Ovary (tissue), 9 donors: ENCODE measurements around the gene CYLD. TPM values are rescaled to one million over a fixed set of nuclear protein-coding genes. Genes with fewer than 3 reads are reported as not detected.

Experiments
- DNase-seq, 5 donors: peaks; one replicate each; pipeline ENCODE4 v3.0.0-alpha.2; 2019 to 2020
- H3K27ac ChIP-seq, 2 donors: fragments of 200-600 bp; one replicate each; pipeline versions ENCODE4 v1.5.1 to v1.8.0; 2019 to 2022
- H3K27me3 ChIP-seq: fragments of 200-600 bp; one replicate; pipeline ENCODE4 v1.8.0; 2022
- H3K36me3 ChIP-seq: fragments of 200-600 bp; sonication (generic); one replicate; pipeline ENCODE4 v1.5.1; 2019
- H3K4me1 ChIP-seq: one replicate; pipeline ENCODE4 v1.8.1; 2013; ENCODE audit warnings: mild to moderate bottlenecking, moderate library complexity; ENCODE audit not compliant: insufficient read depth
- H3K4me3 ChIP-seq: fragments of 200-600 bp; sonication (generic); one replicate; pipeline ENCODE4 v1.5.1; 2017
- H3K9me3 ChIP-seq, 2 donors: fragments of 200-600 bp in 1 of 2; sonication (generic) in 1 of 2; one replicate each; pipeline versions ENCODE4 v1.5.1 to v1.8.1; 2013 to 2019; ENCODE audit warnings: mild to moderate bottlenecking in 1 of 2, moderate library complexity in 1 of 2
- CTCF ChIP-seq, 3 donors: fragments of 450-650 bp in 2 of 3; fragments of 200-600 bp in 1 of 3; IDR thresholded peaks; one replicate each; pipeline versions ENCODE4 v1.5.1 to v1.8.0; 2016 to 2022; ENCODE audit warnings: antibody characterized with exemption in 3 of 3, mild to moderate bottlenecking in 1 of 3
- EP300 ChIP-seq: sonication (generic); formaldehyde crosslinking; IDR thresholded peaks from one replicate; pipeline ENCODE4 v1.6.1; 2017; ENCODE audit warnings: antibody characterized with exemption
- POLR2A ChIP-seq: fragments of 450-650 bp; IDR thresholded peaks from one replicate; pipeline ENCODE4 v1.6.1; 2017; ENCODE audit warnings: antibody characterized with exemption, mild to moderate bottlenecking, moderate library complexity
- WGBS, 3 donors: extraction: QIAGEN DNeasy Blood & Tissue Kit in 1 of 3; methylation state at CpG; one replicate each; pipeline versions ENCODE4 v1.1.5 to v1.1.7; 2013 to 2017; 5-methylcytosine and 5-hydroxymethylcytosine counted together
- intact Hi-C, 4 donors: fragments of 100-400 bp; cut with DNase I; formaldehyde crosslinking; loops; one replicate each; pipeline versions ENCODE4 v1.11.0 to v1.15.1; 2022 to 2023
- microRNA-seq, 3 donors: library from miRNA; unstranded; fragments of <30 nt; microRNA quantifications; one replicate each; pipeline versions ENCODE4 to v1.2.0, GENCODE V29; 2019 to 2020
- polyA plus RNA-seq, 2 donors: library from polyadenylated mRNA; stranded (reverse); fragments of 200-250 nt in 1 of 2; fragments of 350-450 nt in 1 of 2; fragmentation: Illumina TruSeq in 1 of 2; extraction: RNeasy Lipid Tissue Mini Kit (QIAGEN cat#74804) in 1 of 2; gene quantifications; one replicate each; pipeline ENCODE4 v1.2.3, GENCODE V29; 2013 to 2014
- small RNA-seq: library from RNA; depleted of rRNA; stranded (forward); fragments of <200 nt; gene quantifications from one replicate; pipeline ENCODE3, GENCODE V24; 2016
- total RNA-seq, 7 donors: library from RNA; depleted of rRNA in 2 of 7; stranded (reverse); fragments of >200 nt in 2 of 7; fragmentation: NEBNext Ultra II Directional in 3 of 7; extraction: Animal tissue kit (Norgen Biotek cat#: 25700) in 3 of 7; gene quantifications; one replicate each; pipeline versions ENCODE4 v1.1.0 to v1.2.4, GENCODE V29; 2016 to 2023
- donor health status: DM: no; HTN: no; CAD: no; lungs with moderate emphysema.
- donor health status: DM: no; HTN: no; CAD: no.
- donor health status: Bipolar disorder and iron deficiency.
- donor health status: DM: yes; HTN: yes; CAD: no.
- donor health status: DM: no; HTN: no; CAD: no.
- donor health status: DM: yes; HTN: yes; CAD: no.

The CYLD gene
- total and polyA plus RNA-seq, 9 donors = 11.2 to 57.6 (median 38.6) TPM

- Histone ChIP-seq H3K4me3 (no peak overlapping the region), H3K4me1 (no peaks in the 10 kb centered on the region), H3K9me3 (no peaks in the 10 kb centered on the region), H3K36me3 (no peaks in the 10 kb centered on the region), H3K27me3 (no peaks in the 10 kb centered on the region), H3K27ac (no peak overlapping the region)
- intact Hi-C loops = no loop called here
- no peak for TF ChIP-seq EP300
- no peak for TF ChIP-seq POLR2A
- TF ChIP-seq CTCF (IDR thresholded peaks at IDR 0.05) = no peak
- 77 to 82% (median 82%) methylated on average over 2 of the region's 2 CpGs for WGBS, 3 donors
- no peak for DNase-seq
These were observed 103.4 kb downstream of the CYLD start for GRCh38 chr16:50845296-50845695.

GRCh38 chr16:50846511-50846910 is 104.6 kb downstream of the CYLD start:
- Histone ChIP-seq H3K4me3 (no peak overlapping the region), H3K4me1 (no peaks in the 10 kb centered on the region), H3K27me3 (no peaks in the 10 kb centered on the region), H3K27ac (no peak overlapping the region), H3K36me3 (no peaks in the 10 kb centered on the region), H3K9me3 (no peaks in the 10 kb centered on the region)
- intact Hi-C loops = no loop called here
- DNase-seq = no peak
- 88 to 92% (median 91%) methylated on average over 2 of the region's 2 CpGs for WGBS, 3 donors
- TF ChIP-seq CTCF (IDR thresholded peaks at IDR 0.05) (no peak), POLR2A (no peak), EP300 (no peak)

DNA sequence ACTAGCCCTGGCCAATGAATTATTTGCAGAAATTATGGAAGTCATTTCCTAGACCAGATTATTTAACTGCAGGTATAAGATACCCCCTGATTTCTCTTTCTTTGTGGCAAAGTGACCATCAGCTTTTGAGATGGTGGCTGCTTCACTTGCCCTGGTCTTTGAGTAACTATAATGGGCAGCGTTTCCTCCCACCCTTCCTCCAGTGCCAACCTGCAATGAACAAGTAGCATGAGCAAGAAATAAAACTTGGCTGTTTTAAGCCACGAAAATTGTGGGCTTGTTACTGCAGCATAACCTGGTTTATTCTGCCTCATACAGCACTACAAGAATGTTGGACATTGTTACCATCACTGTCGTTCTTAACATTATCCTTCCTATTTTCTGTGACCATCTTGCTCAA is 105.3 kb downstream of the CYLD start:
- WGBS, 3 donors = 71 to 87% (median 81%) methylated on average over 3 of the region's 3 CpGs
- DNase-seq = no peak
- Histone ChIP-seq H3K4me3 (no peak overlapping the region), H3K36me3 (no peaks in the 10 kb centered on the region), H3K9me3 (no peaks in the 10 kb centered on the region), H3K4me1 (no peaks in the 10 kb centered on the region), H3K27ac (no peak overlapping the region), H3K27me3 (no peaks in the 10 kb centered on the region)
- no peak for TF ChIP-seq EP300
- TF ChIP-seq CTCF (IDR thresholded peaks at IDR 0.05) = no peak
- TF ChIP-seq POLR2A = no peak
- intact Hi-C loops = no loop called here

- Histone ChIP-seq H3K27ac (no peak overlapping the region), H3K27me3 (no peaks in the 10 kb centered on the region), H3K36me3 (no peaks in the 10 kb centered on the region), H3K4me1 (no peaks in the 10 kb centered on the region), H3K9me3 (no peaks in the 10 kb centered on the region), H3K4me3 (no peak overlapping the region)
- DNase-seq = no peak
- TF ChIP-seq POLR2A = no peak
- TF ChIP-seq EP300 = no peak
- TF ChIP-seq CTCF (IDR thresholded peaks at IDR 0.05) = no peak
- 73 to 81% (median 80%) methylated on average over 7 of the region's 7 CpGs for WGBS, 3 donors
- intact Hi-C loops = no loop called here
These were observed 107.0 kb downstream of the CYLD start for GRCh38 chr16:50848755-50849514.

Small RNA genes lying within 50 kb of the gene (microRNA-seq; reads per million reads assigned to microRNA genes)
- gene MIR3181 = 0 to 0.47 (median 0) reads per million in 3 donors

Small RNA genes lying within 50 kb of the gene (small RNA-seq; reads per million reads assigned to genes)
- gene MIR3181 = 0.15 reads per million

Other genes with a start within 250 kb of the CYLD start
- gene NKD1, start 193.7 kb upstream of the CYLD start, total RNA-seq = 10 to 100 TPM in 6 of 7 donors, 1 to 10 TPM in 1; 3.3 to 72.1 (median 17.4) TPM
- gene NKD1, start 193.7 kb upstream of the CYLD start, polyA plus RNA-seq = 1 to 10 TPM; 2.5 to 6.8 TPM
- gene SNX20, start 60.8 kb upstream of the CYLD start, total RNA-seq = 1 to 10 TPM in 2 of 7 donors, under 1 TPM in 5; 0.48 to 1.3 (median 0.82) TPM
- gene SNX20, start 60.8 kb upstream of the CYLD start, polyA plus RNA-seq = 1 to 10 TPM in 1 of 2 donors, under 1 TPM in 1; 0.38 to 2.7 TPM
- gene NOD2, start 48.5 kb upstream of the CYLD start, total RNA-seq = 1 to 10 TPM in 6 of 7 donors, under 1 TPM in 1; 0.88 to 1.5 (median 1.1) TPM
- gene NOD2, start 48.5 kb upstream of the CYLD start, polyA plus RNA-seq = 1 to 10 TPM in 1 of 2 donors, under 1 TPM in 1; 0.53 to 1.4 TPM